Cardiac septum (tissue), 1 donor: ENCODE data around the gene GNAZ. TPM values are rescaled to one million over a fixed set of nuclear protein-coding genes. Genes with fewer than 3 reads are reported as not detected.
A peak's percentile ranks its signal among the peaks of the same experiment; 100 is the strongest.

Source experiments
- DNase-seq: peaks from one replicate; pipeline ENCODE4 v3.0.0-alpha.2; 2020; ENCODE audit warnings: low spot score
- intact Hi-C: fragments of 100-400 bp; cut with DNase I; formaldehyde crosslinking; loops from one replicate; pipeline ENCODE4 v1.14.0; 2022
- total RNA-seq: library from RNA; stranded (reverse); fragmentation: NEBNext Ultra II Directional; extraction: Animal tissue kit (Norgen Biotek cat#: 25700); gene quantifications from one replicate; pipeline ENCODE4 v1.2.1, GENCODE V29; 2021
- donor health status: DM: no; HTN: no; CAD: no.

GNAZ gene
- total RNA-seq, 1 donor from 2014 or later = 2.2 TPM

GRCh38 chr22:23158516-23159290 lies 88.4 kb downstream of the GNAZ start:
- no peak for DNase-seq
- intact Hi-C loops = no loop called here

DNA sequence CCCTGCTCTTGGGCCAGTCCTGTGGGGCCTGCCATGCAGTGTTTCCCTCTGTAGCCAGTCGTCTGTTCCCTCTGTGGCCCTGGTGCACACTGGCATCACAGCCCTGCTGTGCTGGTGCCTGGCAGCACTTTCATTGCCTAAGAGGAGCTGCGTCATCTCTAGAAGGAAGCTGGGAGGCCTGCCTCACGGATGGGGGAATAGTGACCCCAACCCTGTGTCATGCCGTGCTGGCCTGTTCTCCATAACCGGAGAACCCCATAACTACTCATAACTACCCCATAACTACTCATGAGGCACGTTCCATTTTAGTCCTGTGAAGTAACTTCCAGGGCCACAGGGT lies 88.9 kb downstream of the GNAZ start:
- DNase-seq = peak; percentile 79
- intact Hi-C loops = no loop called here

- no peak for DNase-seq
- intact Hi-C loops = no loop called here
Measured at GRCh38 chr22:23161029-23161428, 90.7 kb downstream of the GNAZ start.

- intact Hi-C loops = no loop called here
- no peak for DNase-seq
Measured at GRCh38 chr22:23161574-23161973, 91.3 kb downstream of the GNAZ start.

DNA sequence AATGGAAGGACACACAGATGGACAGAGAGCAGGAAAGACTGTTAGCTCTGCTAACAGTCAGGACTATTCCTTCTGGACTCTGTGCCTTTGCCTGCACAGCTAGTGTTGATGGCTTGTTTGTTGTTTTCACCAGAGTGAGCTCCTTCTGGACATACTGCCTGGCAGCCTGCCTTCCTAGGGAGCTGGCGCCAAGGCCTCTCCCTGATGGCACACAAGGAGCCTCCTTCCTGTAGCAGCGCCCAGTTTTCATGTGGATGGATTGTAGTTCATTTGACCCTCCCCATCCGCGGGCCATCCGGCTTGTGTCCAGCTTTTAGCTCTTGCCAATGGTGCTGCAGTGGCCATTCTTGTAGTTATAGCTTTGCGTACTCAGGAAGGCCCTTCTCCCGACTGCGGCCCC lies 93.3 kb downstream of the GNAZ start:
- DNase-seq = no peak
- intact Hi-C loops = no loop called here

GRCh38 chr22:23164091-23164490 lies 93.8 kb downstream of the GNAZ start:
- intact Hi-C loops = no loop called here
- DNase-seq = no peak

DNA sequence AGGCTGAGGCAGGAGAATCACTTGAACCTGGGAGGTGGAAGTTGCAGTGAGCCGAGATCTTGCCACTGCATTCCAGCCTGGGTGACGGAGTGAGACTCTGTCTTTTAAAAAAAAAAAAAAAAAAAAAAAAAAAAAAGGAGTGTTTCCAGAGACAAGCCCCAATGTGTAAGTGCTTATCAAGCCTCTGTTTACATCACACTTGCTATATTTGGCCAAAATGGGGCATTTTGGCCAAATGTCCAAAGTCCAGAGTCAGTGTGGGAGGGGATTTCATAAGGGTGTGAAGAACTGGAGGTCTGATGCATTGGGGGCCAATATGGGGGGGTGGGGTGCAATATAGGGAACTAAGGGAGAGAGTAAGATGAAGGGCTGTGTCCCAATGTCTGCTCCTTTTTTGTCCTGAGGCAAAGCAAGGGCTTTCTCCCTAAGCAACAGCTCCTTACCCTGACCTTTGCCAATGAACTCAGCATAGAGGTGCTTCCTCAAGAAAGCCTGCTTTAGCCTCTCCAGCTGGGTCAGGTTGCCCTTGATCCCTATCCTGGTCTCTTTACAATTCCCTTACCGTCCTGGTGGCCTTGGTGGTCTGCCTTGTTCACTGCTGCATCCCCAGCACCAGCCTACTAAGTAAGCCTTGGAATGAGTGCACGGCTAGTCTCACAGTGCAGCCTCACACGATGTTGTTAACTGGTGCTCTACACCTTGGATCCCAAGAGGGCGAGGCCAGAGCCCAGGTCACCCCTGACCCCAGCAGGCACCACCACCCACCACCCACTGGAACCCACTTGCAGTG lies 95.9 kb downstream of the GNAZ start:
- no peak for DNase-seq
- intact Hi-C loops = no loop called here

- intact Hi-C loops = no loop called here
- DNase-seq = no peak
Measured at GRCh38 chr22:23166841-23167616, 96.7 kb downstream of the GNAZ start.

GRCh38 chr22:23168391-23169042 lies 98.2 kb downstream of the GNAZ start:
- intact Hi-C loops = no loop called here
- no peak for DNase-seq

DNA sequence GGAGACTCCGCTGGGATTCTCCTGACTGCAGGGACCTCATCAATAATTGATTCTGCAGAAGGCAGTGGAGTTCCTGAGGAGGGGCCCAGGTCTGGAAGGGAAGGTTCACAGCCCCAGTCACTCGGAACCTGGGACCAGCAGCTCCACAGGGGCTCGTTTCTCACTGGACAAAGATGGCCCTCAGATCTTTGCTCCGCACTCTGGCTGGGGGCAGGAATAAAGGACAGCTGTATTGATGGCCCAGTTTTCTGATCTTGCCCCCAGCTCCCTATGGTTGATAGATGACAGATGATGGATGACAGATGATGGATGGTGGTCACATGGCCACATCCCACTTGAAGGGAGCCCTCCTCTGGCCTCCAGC lies 98.7 kb downstream of the GNAZ start:
- intact Hi-C loops = no loop called here
- DNase-seq = no peak

Other genes with a start within 250 kb of the GNAZ start
- not detected for gene IGLL5, start 182.7 kb upstream of the GNAZ start, total RNA-seq
- not detected for gene RSPH14, start 71.5 kb downstream of the GNAZ start, total RNA-seq
- 0.70 TPM for gene RAB36, start 75.0 kb downstream of the GNAZ start, total RNA-seq
- 24.3 TPM for gene BCR, start 110.0 kb downstream of the GNAZ start, total RNA-seq